ENCODE data around the gene RAVER2. TPM values are rescaled to one million over a fixed set of nuclear protein-coding genes. Genes with fewer than 3 reads are reported as not detected.

Gene RAVER2
- total and polyA plus RNA-seq, 2 of the 13 experiments (the other 11 are each of a cell fraction or from before 2014, with no cell fraction given), result 11.4 to 15.4 TPM

GRCh38 chr1:64849942-64850341, 105.1 kb downstream of the RAVER2 start:
- no peaks in the 10 kb centered on the region for H3K27me3 ChIP-seq (ENCODE audit: control insufficient read depth in 1 of 2, insufficient read depth in 2 of 2, low read length in 2 of 2)
- in situ Hi-C loops (cut with HindIII; ENCODE audit: extremely low pct_ligation_motif_present, low pct_unique_long_range_greater_than_20kb), result no loop called here
- no peak overlapping the region for H2AFZ ChIP-seq (ENCODE audit: low read length)
- no peak overlapping the region for H3K9ac ChIP-seq (ENCODE audit: insufficient read depth, low read depth, low read length)
- no peak overlapping the region for H3K4me2 ChIP-seq (ENCODE audit: low read depth, low read length)
- no TSS peak for BruUV-seq (replicated peaks)
- intact Hi-C loops (cut with micrococcal nuclease; ENCODE audit: unreplicated experiment), result no loop called here
- no peak overlapping the region for H3K4me3 ChIP-seq (replicated peaks in 1 of 3; ENCODE audit: insufficient read depth in 1 of 3, low read depth in 2 of 3, low read length in 3 of 3)
- FAIRE-seq (no peak), ATAC-seq (no peak), DNase-seq (ENCODE audit: low spot score) (no peak)
- no peaks in the 10 kb centered on the region for H3K4me1 ChIP-seq (ENCODE audit: insufficient read depth, low read length)
- H4K20me1 ChIP-seq (ENCODE audit: insufficient read depth, low read length), result no peaks in the 10 kb centered on the region
- H3K9me3 ChIP-seq (ENCODE audit: low read length), result no peaks in the 10 kb centered on the region
- no peak overlapping the region for H3K27ac ChIP-seq (ENCODE audit: extremely low read length, insufficient read depth, low read length)
- H3K79me2 ChIP-seq (ENCODE audit: insufficient read depth, low read length), result no peaks in the 10 kb centered on the region
- H3K36me3 ChIP-seq (replicated peaks in 1 of 2; ENCODE audit: control insufficient read depth in 1 of 2, insufficient read depth in 2 of 2, low read length in 2 of 2), result peaks cover 9 to 22% of the 10 kb centered on the region in 2 experiments; a peak in 4 of 5 replicates
- TF ChIP-seq ZBTB3 (CRISPR knock-in tag; IDR thresholded peaks at IDR 0.05; ENCODE audit: borderline replicate concordance, low read depth) (no peak), ZBED4 (CRISPR knock-in tag; IDR thresholded peaks at IDR 0.05; ENCODE audit: borderline replicate concordance) (no peak), ZBTB26 (CRISPR knock-in tag; IDR thresholded peaks at IDR 0.05; ENCODE audit: borderline replicate concordance) (no peak), MTF1 (CRISPR knock-in tag; IDR thresholded peaks at IDR 0.05) (no peak), THRA (CRISPR knock-in tag; IDR thresholded peaks at IDR 0.05; ENCODE audit: borderline replicate concordance) (no peak), SKIL (CRISPR knock-in tag; IDR thresholded peaks at IDR 0.05; ENCODE audit: borderline replicate concordance) (no peak), IRX3 (CRISPR knock-in tag; IDR thresholded peaks at IDR 0.05; ENCODE audit: borderline replicate concordance, low read depth) (no peak), ELF4 (CRISPR knock-in tag; IDR thresholded peaks at IDR 0.05; ENCODE audit: borderline replicate concordance) (no peak), ZFYVE20 (CRISPR knock-in tag; IDR thresholded peaks at IDR 0.05; ENCODE audit: borderline replicate concordance, low read depth) (no peak), ATF4 (CRISPR knock-in tag; IDR thresholded peaks at IDR 0.05) (no peak), GPN1 (CRISPR knock-in tag; IDR thresholded peaks at IDR 0.05; ENCODE audit: borderline replicate concordance) (no peak), ZNF460 (CRISPR knock-in tag; IDR thresholded peaks at IDR 0.05; ENCODE audit: borderline replicate concordance) (no peak), XRCC5 (optimal IDR thresholded peaks at IDR 0.05; ENCODE audit: low read length) (no peak)
- 100% methylated on average over 8 of the region's 11 CpGs for WGBS (ENCODE audit: low lambda C conversion rate)
- POLR2A ChIA-PET, result no interaction called here
- CTCF ChIA-PET (ENCODE audit: low intra/inter-chr PET ratio, low total read pairs), result no interaction called here
